ENCODE data around the gene ARHGAP24. TPM values are rescaled to one million over a fixed set of nuclear protein-coding genes. Genes with fewer than 3 reads are reported as not detected.

The ARHGAP24 gene
- total RNA-seq, 2 donors from 2014 or later, result 66.8 to 85.6 TPM

DNA sequence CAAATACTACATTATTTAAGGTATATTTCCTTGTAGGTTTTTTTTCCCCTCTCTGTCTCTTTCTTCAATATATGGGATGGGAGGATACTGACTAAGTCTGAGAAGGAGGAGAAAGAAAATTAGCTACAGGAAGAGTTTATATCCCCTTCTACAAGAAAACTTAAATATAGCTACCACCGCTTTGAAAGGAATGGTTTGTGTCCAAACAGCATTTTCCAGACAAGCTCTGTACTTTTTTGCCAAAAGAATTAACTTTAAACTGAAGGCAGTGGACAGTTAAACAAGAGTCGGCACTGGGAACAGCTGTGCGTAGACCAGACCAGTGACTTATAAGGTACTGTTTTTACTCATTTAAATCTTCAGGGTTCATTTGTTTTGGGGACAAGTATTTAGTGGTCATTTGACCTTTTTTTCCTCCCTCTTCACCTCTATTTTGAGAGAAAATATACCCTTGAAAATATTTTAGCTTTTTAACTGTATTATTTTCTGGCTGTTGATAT, 303.7 kb downstream of the ARHGAP24 start:
- Histone ChIP-seq H3K4me1 (ENCODE audit: control insufficient read depth, insufficient read depth, low read length) (peaks cover 3% of the 10 kb centered on the region), H3K9ac (ENCODE audit: extremely low read depth, low read length, poor library complexity, severe bottlenecking) (peak overlapping the region; percentile 28), H3K27ac (ENCODE audit: low read depth, low read length) (no peak overlapping the region), H3K9me3 (ENCODE audit: control insufficient read depth, low read length) (peaks cover 15% of the 10 kb centered on the region), H3K27me3 (ENCODE audit: control insufficient read depth, insufficient read depth, low read length, poor library complexity, severe bottlenecking) (no peaks in the 10 kb centered on the region), H3K4me3 (ENCODE audit: low read length) (peak overlapping the region; percentile 74), H3K36me3 (ENCODE audit: control insufficient read depth, insufficient read depth, low read length) (peaks cover 4% of the 10 kb centered on the region)
- TF ChIP-seq, protein P1, sequence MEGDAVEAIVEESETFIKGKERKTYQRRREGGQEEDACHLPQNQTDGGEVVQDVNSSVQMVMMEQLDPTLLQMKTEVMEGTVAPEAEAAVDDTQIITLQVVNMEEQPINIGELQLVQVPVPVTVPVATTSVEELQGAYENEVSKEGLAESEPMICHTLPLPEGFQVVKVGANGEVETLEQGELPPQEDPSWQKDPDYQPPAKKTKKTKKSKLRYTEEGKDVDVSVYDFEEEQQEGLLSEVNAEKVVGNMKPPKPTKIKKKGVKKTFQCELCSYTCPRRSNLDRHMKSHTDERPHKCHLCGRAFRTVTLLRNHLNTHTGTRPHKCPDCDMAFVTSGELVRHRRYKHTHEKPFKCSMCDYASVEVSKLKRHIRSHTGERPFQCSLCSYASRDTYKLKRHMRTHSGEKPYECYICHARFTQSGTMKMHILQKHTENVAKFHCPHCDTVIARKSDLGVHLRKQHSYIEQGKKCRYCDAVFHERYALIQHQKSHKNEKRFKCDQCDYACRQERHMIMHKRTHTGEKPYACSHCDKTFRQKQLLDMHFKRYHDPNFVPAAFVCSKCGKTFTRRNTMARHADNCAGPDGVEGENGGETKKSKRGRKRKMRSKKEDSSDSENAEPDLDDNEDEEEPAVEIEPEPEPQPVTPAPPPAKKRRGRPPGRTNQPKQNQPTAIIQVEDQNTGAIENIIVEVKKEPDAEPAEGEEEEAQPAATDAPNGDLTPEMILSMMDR (conservative IDR thresholded peaks at IDR 0.05), result no peak
- no peak for DNase-seq
- Mint-ChIP-seq H3K9me3 (peaks cover 15% of the 10 kb centered on the region), H3K4me3 (peak overlapping the region; percentile 61), H3K27ac (peak overlapping the region; percentile 79), H3K27me3 (ENCODE audit: insufficient read depth) (no peaks in the 10 kb centered on the region), H3K36me3 (ENCODE audit: low read depth) (peaks cover 12% of the 10 kb centered on the region), H3K4me1 (peaks cover 35% of the 10 kb centered on the region)
- WGBS, 2 experiments (ENCODE audit: insufficient coverage in 1 of 2, insufficient read length in 1 of 2), result 83 to 93% methylated on average over 3 of the region's 3 CpGs

DNA sequence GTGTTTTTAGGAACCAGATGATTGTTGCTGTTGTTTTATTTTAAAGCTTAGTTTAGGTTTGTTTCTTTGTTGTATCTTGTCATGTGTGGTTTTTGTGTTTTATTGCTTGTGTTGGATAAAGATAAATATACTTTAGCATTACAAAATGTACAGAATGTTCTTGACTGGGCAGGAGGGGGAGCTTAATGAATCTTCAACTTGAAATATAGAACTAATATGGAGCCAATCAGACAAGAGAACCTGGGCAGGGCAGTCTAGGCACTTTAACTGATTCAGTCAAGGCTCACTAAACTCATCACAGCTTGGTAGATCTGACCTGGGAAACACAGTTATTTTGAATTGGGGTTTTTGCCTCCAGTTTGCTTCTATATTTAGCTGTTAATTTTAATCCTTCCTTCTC, 304.2 kb downstream of the ARHGAP24 start:
- peak overlapping the region; percentile 61 for H3K4me3 Mint-ChIP-seq
- DNase-seq, result no peak
- no peaks in the 10 kb centered on the region for H3K27me3 Mint-ChIP-seq (ENCODE audit: insufficient read depth)
- Histone ChIP-seq H3K4me1 (ENCODE audit: control insufficient read depth, insufficient read depth, low read length) (peaks cover 3% of the 10 kb centered on the region), H3K9ac (ENCODE audit: extremely low read depth, low read length, poor library complexity, severe bottlenecking) (peak overlapping the region; percentile 28), H3K27ac (ENCODE audit: low read depth, low read length) (no peak overlapping the region), H3K36me3 (ENCODE audit: control insufficient read depth, insufficient read depth, low read length) (peaks cover 4% of the 10 kb centered on the region), H3K9me3 (ENCODE audit: control insufficient read depth, low read length) (peaks cover 15% of the 10 kb centered on the region), H3K27me3 (ENCODE audit: control insufficient read depth, insufficient read depth, low read length, poor library complexity, severe bottlenecking) (no peaks in the 10 kb centered on the region), H3K4me3 (ENCODE audit: low read length) (peak overlapping the region; percentile 74)
- H3K36me3 Mint-ChIP-seq (ENCODE audit: low read depth), result peaks cover 12% of the 10 kb centered on the region
- peaks cover 35% of the 10 kb centered on the region for H3K4me1 Mint-ChIP-seq
- TF ChIP-seq, protein P1 (conservative IDR thresholded peaks at IDR 0.05), result no peak
- H3K27ac Mint-ChIP-seq, result peak overlapping the region; percentile 79
- peaks cover 15% of the 10 kb centered on the region for H3K9me3 Mint-ChIP-seq

DNA sequence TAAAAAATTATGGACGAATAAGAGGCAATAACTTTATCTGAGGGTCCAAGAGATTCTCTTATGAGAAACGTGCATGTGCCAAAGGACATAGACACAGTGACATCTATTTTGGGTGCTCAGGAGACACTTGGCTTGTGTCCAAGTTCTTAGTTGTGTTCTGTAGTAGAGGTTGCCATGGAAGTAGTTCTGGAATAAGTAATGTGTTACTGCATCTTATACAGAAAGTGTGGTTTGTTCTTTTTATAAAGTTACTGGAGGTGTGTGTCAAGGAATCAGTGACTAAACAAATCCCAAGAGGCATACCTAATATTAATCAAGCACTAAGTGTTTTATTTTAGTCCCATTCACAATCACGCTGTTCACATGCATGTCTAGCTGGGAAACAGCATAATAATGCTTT, 305.7 kb downstream of the ARHGAP24 start:
- H3K4me3 ChIP-seq (ENCODE audit: low read length), result peak overlapping the region; percentile 55
- H3K27ac Mint-ChIP-seq, result no peak overlapping the region
- WGBS, 2 experiments (ENCODE audit: insufficient coverage in 1 of 2, insufficient read length in 1 of 2), result 86 to 95% methylated on average over 2 to 3 of the region's 3 CpGs

More for the DNA sequence above, 305.7 kb downstream of the ARHGAP24 start:
- H3K9me3 Mint-ChIP-seq, result peaks cover 7% of the 10 kb centered on the region
- H3K4me3 Mint-ChIP-seq, result peak overlapping the region; percentile 61
- peaks cover 29% of the 10 kb centered on the region for H3K4me1 Mint-ChIP-seq
- Histone ChIP-seq H3K27ac (ENCODE audit: low read depth, low read length) (no peak overlapping the region), H3K36me3 (ENCODE audit: control insufficient read depth, insufficient read depth, low read length) (peaks cover 4% of the 10 kb centered on the region), H3K27me3 (ENCODE audit: control insufficient read depth, insufficient read depth, low read length, poor library complexity, severe bottlenecking) (no peaks in the 10 kb centered on the region), H3K4me1 (ENCODE audit: control insufficient read depth, insufficient read depth, low read length) (peaks cover 3% of the 10 kb centered on the region), H3K9ac (ENCODE audit: extremely low read depth, low read length, poor library complexity, severe bottlenecking) (no peak overlapping the region), H3K9me3 (ENCODE audit: control insufficient read depth, low read length) (peaks cover 12% of the 10 kb centered on the region)
- no peak for DNase-seq
- TF ChIP-seq, protein P1 (conservative IDR thresholded peaks at IDR 0.05), result no peak
- H3K36me3 Mint-ChIP-seq (ENCODE audit: low read depth), result peaks cover 9% of the 10 kb centered on the region
- H3K27me3 Mint-ChIP-seq (ENCODE audit: insufficient read depth), result no peaks in the 10 kb centered on the region

All from endodermal cell (in vitro differentiated cells).